Mucosa of rectum (tissue), 2 donors: ENCODE results near the gene ZEB2.

ENCODE experiments used
- H3K27ac ChIP-seq, 2 donors: one replicate each; pipeline ENCODE4 v1.7.0; 2013; ENCODE audit warnings: inconsistent platforms in 2 of 2, low read depth in 2 of 2, low read length in 2 of 2
- H3K27me3 ChIP-seq, 2 donors: one replicate each; pipeline ENCODE4 v1.7.0; 2013; ENCODE audit warnings: low read length in 2 of 2; ENCODE audit not compliant: control insufficient read depth in 2 of 2, insufficient read depth in 2 of 2
- H3K36me3 ChIP-seq, 2 donors: one replicate each; pipeline ENCODE4 v1.7.0; 2013; ENCODE audit warnings: low read length in 2 of 2; ENCODE audit not compliant: control insufficient read depth in 2 of 2, insufficient read depth in 2 of 2
- H3K4me1 ChIP-seq, 2 donors: one replicate each; pipeline ENCODE4 v1.7.0; 2013; ENCODE audit warnings: low read length in 2 of 2, mild to moderate bottlenecking in 1 of 2; ENCODE audit not compliant: control insufficient read depth in 2 of 2, insufficient read depth in 2 of 2
- H3K4me3 ChIP-seq, 2 donors: one replicate each; pipeline ENCODE4 v1.7.0; 2013; ENCODE audit warnings: low read length in 2 of 2
- H3K9ac ChIP-seq, 2 donors: one replicate each; pipeline ENCODE4 v1.7.0; 2013; ENCODE audit warnings: low read length in 2 of 2, low read depth in 1 of 2, mild to moderate bottlenecking in 1 of 2
- H3K9me3 ChIP-seq, 2 donors: one replicate each; pipeline ENCODE4 v1.7.0; 2013; ENCODE audit warnings: low read length in 2 of 2; ENCODE audit not compliant: control insufficient read depth in 2 of 2
- donor health status: healthy.
- donor health status: Normal muscosa, but diverticular disease.

Gene ZEB2

DNA sequence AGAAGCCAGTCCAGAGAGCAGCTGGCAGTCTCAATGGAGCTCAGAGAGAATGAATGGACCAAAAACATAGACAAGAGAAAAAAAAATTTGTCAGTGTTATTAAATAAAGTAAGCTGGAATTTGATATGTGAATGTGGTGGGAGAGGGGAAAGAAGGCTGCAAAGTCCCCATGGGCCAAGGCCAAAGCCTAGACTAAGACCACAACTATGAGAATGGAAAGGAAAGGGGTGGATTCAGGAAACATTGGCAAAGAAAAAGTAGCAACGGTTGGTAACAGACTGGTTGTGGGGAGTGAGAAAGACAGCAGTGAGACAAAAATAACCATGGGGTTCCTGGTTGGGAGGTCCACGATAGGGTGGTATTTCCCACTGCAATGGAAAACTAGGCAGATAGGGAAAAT lies 47.0 kb downstream of the ZEB2 start:
- no peak overlapping the region for H3K27ac ChIP-seq
- H3K9me3 ChIP-seq, result peaks cover 0 to 1% of the 10 kb centered on the region in 2 donors
- H3K27me3 ChIP-seq, result peaks cover 16 to 59% of the 10 kb centered on the region in 2 donors
- H3K36me3 ChIP-seq, result peaks cover 0 to 3% of the 10 kb centered on the region in 2 donors
- peaks cover 0 to 5% of the 10 kb centered on the region in 2 donors for H3K4me1 ChIP-seq
- no peak overlapping the region for H3K4me3 ChIP-seq
- H3K9ac ChIP-seq, result no peak overlapping the region

DNA sequence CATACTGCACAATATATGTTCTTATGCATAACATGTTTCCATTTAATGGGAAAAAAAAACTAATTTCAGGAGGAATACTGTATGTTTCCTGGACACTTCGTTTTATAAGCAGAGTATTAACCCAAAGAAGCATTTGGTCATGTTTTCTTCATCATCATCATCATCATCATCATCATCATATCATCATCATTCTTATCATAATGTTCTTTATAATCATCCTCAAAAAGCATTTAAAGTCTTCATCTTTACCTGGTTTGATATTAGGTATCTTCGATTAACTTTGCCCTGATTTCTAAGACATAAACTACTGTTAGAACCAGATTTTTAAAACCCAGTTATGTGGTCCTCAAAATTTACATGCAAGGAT lies 47.9 kb downstream of the ZEB2 start:
- Histone ChIP-seq H3K4me3 (no peak overlapping the region), H3K36me3 (peaks cover 0 to 3% of the 10 kb centered on the region in 2 donors), H3K27me3 (peaks cover 16 to 60% of the 10 kb centered on the region in 2 donors), H3K4me1 (no peaks in the 10 kb centered on the region), H3K9ac (no peak overlapping the region), H3K9me3 (peaks cover 0 to 1% of the 10 kb centered on the region in 2 donors), H3K27ac (no peak overlapping the region)

DNA sequence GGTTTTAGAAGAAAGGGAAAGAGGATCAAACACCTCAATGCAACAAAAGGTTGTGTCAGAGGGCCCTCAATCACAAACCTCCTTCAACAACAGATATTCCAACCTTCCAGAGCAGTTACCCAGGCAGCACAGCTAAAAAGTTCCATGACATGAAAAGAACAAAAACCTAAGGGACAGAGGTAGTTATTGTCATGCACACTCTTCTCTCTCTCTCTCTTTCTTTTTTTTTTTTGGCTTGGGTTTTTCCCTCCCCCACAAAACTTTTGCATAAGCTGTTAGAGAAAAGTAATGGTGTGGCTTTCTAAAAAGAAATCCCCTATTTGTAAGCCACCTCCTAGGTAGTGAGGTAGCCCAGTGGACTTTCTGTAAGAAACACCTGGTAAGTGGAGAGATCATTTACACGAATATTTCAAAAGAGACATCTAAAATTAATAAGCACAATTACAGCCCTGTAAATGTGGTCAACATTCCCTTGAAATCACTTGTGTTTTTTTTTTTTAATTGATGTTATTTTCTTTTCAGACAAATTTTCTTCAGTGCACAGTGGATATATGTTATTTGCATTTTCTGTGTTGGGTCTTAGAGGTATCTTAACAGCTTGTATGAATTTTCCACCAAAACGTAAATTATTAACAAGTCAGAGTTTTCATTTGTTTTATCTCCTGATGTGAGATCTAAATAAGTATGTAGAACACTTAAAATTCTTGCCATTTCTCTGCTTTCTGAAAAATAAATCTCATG lies 48.4 kb downstream of the ZEB2 start:
- peaks cover 16 to 63% of the 10 kb centered on the region in 2 donors for H3K27me3 ChIP-seq

DNA sequence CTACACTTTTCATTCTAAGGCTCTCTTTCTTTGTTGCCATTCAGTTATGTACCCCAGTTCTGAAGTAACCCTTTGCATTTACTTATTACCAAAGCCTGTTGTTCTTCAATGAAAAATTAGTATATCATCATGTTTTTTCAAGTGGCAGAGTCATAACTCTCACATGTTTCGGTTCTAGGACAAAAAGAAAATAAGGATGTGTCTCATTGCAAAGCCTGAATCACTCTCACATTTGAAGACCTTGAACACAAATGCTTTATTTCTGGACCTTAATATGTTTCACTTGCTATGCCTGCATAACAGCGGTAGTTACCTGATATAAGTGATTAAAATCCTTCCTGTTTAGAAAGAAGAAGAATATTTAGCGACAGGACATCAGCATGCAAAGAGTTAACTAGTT lies 49.1 kb downstream of the ZEB2 start:
- no peak overlapping the region for H3K9ac ChIP-seq

More for the DNA sequence above, 48.4 kb downstream of the ZEB2 start:
- no peak overlapping the region for H3K27ac ChIP-seq
- no peak overlapping the region for H3K4me3 ChIP-seq
- H3K4me1 ChIP-seq, result no peaks in the 10 kb centered on the region
- H3K9ac ChIP-seq, result no peak overlapping the region
- H3K36me3 ChIP-seq, result peaks cover 0 to 3% of the 10 kb centered on the region in 2 donors
- peaks cover 0 to 1% of the 10 kb centered on the region in 2 donors for H3K9me3 ChIP-seq

DNA sequence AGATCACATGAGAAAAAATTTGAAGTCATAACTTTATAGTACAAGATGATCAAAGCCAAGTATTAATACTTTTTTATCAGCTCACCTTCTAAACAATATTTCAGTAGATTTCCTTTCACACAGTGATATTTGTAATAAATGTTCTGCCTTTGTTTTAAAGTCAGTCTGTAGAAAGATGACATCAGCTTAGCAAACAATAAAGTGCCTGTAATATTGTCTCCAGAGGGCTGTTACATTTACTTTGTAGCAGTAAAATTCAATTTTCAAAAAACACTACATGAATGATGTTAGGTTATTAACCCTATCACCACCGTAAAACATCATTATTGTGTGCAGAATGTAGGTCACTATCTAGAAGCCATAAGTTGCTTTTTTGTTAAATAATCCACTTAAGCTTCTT lies 49.6 kb downstream of the ZEB2 start:
- H3K4me1 ChIP-seq, result no peaks in the 10 kb centered on the region
- H3K27ac ChIP-seq, result no peak overlapping the region
- H3K27me3 ChIP-seq, result peaks cover 16 to 60% of the 10 kb centered on the region in 2 donors
- peaks cover 0 to 3% of the 10 kb centered on the region in 2 donors for H3K36me3 ChIP-seq
- H3K9ac ChIP-seq, result no peak overlapping the region
- no peak overlapping the region for H3K4me3 ChIP-seq
- H3K9me3 ChIP-seq, result peaks cover 0 to 1% of the 10 kb centered on the region in 2 donors

More for the DNA sequence above, 49.1 kb downstream of the ZEB2 start:
- Histone ChIP-seq H3K9me3 (peaks cover 0 to 1% of the 10 kb centered on the region in 2 donors), H3K4me3 (no peak overlapping the region), H3K27me3 (peaks cover 16 to 60% of the 10 kb centered on the region in 2 donors), H3K27ac (no peak overlapping the region), H3K36me3 (peaks cover 0 to 3% of the 10 kb centered on the region in 2 donors), H3K4me1 (no peaks in the 10 kb centered on the region)

DNA sequence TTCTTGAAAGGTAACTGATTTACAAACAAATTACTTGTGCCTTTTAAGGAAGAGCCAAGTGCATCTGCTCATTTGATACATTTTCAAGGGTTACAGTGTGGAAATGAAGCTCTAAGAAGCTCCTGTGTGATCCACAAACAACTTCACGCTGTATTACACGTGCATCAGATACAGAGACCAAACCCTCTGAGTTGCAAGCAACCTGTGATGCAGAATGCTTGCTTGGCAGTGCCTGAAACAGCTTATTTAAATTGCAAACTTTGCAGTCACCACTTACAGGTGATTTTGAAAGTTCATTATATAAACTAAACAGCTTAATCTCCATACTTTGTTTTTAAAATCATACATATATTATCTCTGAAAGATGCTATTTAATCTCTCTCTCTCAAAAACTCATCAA lies 50.1 kb downstream of the ZEB2 start:
- Histone ChIP-seq H3K9me3 (peaks cover 0 to 1% of the 10 kb centered on the region in 2 donors), H3K36me3 (peaks cover 0 to 3% of the 10 kb centered on the region in 2 donors), H3K27me3 (peaks cover 16 to 60% of the 10 kb centered on the region in 2 donors), H3K4me1 (no peaks in the 10 kb centered on the region), H3K9ac (no peak overlapping the region), H3K4me3 (no peak overlapping the region), H3K27ac (no peak overlapping the region)

DNA sequence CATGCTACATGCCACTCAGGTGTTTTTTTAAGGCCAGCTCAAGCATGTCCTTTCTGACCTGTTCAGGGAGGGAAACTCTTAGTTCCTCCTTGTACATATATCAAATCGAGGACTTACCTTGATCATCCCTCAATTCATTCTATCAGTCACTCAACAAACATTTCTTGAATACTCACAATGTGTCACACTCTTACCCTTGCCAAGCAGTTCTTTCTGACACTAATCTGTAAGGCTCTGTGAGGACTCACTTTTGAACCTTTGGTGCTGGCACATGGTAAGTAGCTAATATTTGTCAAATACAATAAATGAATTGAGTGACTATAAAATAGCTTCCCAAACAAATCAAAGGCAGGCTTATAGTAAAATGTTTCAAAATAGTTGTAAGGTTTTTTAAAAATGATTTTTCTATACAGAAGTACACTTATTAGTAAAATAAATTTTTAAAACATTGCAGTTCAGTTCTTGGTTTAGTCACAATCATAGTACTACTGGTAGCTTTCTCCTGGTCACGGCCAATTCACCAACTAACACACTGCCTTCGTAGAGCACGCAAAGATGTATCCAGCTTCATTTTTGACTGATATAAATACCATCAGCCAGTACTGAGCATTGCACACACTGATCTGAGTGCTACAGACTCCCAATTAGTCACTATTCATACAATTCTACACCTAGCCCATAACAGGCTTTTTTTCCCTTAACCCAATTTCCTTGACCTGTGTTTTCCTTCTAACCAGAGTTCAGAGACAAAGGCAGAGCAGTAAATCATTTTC lies 50.9 kb downstream of the ZEB2 start:
- H3K27ac ChIP-seq, result no peak overlapping the region
- peaks cover 0 to 1% of the 10 kb centered on the region in 2 donors for H3K9me3 ChIP-seq
- H3K4me3 ChIP-seq, result no peak overlapping the region
- peaks cover 0 to 3% of the 10 kb centered on the region in 2 donors for H3K36me3 ChIP-seq
- H3K9ac ChIP-seq, result no peak overlapping the region
- no peaks in the 10 kb centered on the region for H3K4me1 ChIP-seq
- H3K27me3 ChIP-seq, result peaks cover 13 to 57% of the 10 kb centered on the region in 2 donors

DNA sequence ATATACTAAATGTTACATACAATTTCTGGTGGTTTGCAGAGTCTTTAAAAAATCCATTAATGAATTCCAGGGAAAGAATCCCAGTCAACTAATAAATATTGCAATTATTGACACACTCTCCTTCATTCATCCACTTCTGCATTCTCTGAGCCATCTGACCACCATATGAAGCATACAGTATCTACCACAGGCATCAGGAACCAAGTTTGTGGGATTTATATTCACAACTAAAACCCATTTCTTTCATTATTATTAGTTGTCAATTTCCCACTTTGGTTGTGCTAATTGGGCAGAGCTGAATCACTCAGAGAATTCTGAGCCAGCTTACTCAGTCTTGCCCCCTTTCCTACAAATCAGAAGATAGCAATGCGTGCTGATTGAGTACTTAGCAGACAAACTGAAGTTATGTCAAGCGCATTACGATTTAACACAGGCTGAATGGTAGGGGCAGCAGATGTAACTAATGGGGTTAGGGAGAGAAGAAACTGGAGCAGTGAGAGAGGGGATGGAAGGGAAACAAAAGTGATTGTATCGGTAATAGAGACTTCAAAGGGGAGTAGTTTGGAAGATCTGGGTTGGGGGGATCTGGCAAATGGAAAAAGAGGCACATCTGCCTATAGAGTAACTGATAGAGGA lies 52.3 kb downstream of the ZEB2 start:
- no peaks in the 10 kb centered on the region for H3K4me1 ChIP-seq
- H3K27ac ChIP-seq, result no peak overlapping the region
- no peak overlapping the region for H3K4me3 ChIP-seq
- H3K9me3 ChIP-seq, result no peaks in the 10 kb centered on the region
- no peaks in the 10 kb centered on the region for H3K36me3 ChIP-seq
- H3K9ac ChIP-seq, result no peak overlapping the region
- H3K27me3 ChIP-seq, result peaks cover 9 to 47% of the 10 kb centered on the region in 2 donors

DNA sequence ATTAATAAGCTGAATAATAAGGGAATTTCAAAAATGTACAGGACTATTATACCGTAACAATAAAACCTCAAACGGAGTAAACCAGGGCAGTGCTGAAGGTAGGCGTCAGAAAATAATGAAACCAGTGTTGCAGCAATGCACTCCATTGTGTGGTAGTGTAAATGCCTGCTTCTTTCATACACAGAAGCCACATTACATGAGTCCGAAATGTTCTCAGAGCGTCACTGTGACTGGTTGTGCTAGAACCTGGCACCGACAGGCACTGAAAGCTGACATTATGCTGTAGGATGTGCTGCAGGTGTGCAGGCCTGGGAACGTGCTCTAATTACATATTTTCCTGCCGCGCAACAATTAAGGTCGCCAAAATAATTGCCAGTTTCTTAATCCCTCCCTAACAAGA lies 53.3 kb downstream of the ZEB2 start:
- H3K9me3 ChIP-seq, result no peaks in the 10 kb centered on the region
- H3K27me3 ChIP-seq, result peaks cover 4 to 43% of the 10 kb centered on the region in 2 donors
- H3K4me3 ChIP-seq, result no peak overlapping the region
- H3K4me1 ChIP-seq, result peaks cover 0 to 3% of the 10 kb centered on the region in 2 donors
- H3K36me3 ChIP-seq, result no peaks in the 10 kb centered on the region
- H3K9ac ChIP-seq, result no peak overlapping the region
- no peak overlapping the region for H3K27ac ChIP-seq

DNA sequence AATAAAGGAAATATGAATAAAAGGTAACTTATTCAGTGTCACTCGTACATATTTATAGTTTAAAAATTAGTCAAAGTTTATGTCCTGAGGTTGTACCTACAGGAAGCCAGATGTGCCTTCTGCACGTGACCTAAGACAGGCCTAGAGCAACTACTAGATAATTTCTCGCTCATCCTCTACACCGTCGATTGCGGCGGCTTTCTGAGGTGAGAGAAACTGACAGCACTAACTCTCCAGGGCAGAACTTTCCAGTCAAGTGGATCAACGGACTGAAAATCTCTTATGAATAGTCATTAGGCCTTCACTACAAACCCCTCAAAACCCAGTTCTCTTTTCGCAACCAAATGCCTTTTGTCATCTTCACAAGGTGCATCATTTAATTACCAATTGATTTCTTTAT lies 54.2 kb downstream of the ZEB2 start:
- Histone ChIP-seq H3K9ac (no peak overlapping the region), H3K27ac (no peak overlapping the region), H3K36me3 (no peaks in the 10 kb centered on the region), H3K27me3 (peaks cover 4 to 36% of the 10 kb centered on the region in 2 donors), H3K4me1 (peaks cover 3 to 8% of the 10 kb centered on the region in 2 donors), H3K4me3 (no peak overlapping the region), H3K9me3 (no peaks in the 10 kb centered on the region)
